Heart left ventricle (tissue), 13 donors: Measurements from ENCODE around the gene NECTIN1.

Experiments
- POLR2A ChIP-seq, 2 donors: fragments of 450-650 bp; IDR thresholded peaks; one replicate each; pipeline ENCODE4 v1.6.1; 2017; ENCODE audit warnings: antibody characterized with exemption in 2 of 2, mild to moderate bottlenecking in 2 of 2, moderate library complexity in 2 of 2
- TF ChIP-seq, protein P1 (sequence below), 12 donors: fragments of 200-600 bp; sonication (generic) in 4 of 12; IDR thresholded peaks; one replicate each; pipeline versions ENCODE4 v1.5.0 to v1.8.0; 2018 to 2022; ENCODE audit warnings: antibody characterized with exemption in 12 of 12, mild to moderate bottlenecking in 5 of 12
- donor health status: ischemic (EF 13 %, LVEDD 7.1; RV severe dilation, severe dysfunction).
- donor health status: DM: no; HTN: yes; CAD: no.
- donor health status: DM: no; HTN: no; CAD: no.
- donor health status: ischemic (EF 25% LVEDD 6.9; RV normal size, moderate dysfunction).
- donor health status: ischemic (EF 25% LVEDD 5.7; RV mildly dilated, moderate dysfunction).
- donor health status: ischemic (EF 35%, LVEDD 5.7; RV mildly dilated, moderate dysfunction).
- donor health status: nonischemic (EF 11% LVEDD 7.7; RV severe dilation, severe dysfunction).
- donor health status: DM: yes; HTN: yes; CAD: no.
- donor health status: PGD.
- donor health status: ischemic (EF 29% LVEDD 5.4; RV normal size, mild dysfunction).
- donor health status: nonischemic (EF 23%, LVEDD 6.1; RV moderate dilation, normal function).

DNA sequence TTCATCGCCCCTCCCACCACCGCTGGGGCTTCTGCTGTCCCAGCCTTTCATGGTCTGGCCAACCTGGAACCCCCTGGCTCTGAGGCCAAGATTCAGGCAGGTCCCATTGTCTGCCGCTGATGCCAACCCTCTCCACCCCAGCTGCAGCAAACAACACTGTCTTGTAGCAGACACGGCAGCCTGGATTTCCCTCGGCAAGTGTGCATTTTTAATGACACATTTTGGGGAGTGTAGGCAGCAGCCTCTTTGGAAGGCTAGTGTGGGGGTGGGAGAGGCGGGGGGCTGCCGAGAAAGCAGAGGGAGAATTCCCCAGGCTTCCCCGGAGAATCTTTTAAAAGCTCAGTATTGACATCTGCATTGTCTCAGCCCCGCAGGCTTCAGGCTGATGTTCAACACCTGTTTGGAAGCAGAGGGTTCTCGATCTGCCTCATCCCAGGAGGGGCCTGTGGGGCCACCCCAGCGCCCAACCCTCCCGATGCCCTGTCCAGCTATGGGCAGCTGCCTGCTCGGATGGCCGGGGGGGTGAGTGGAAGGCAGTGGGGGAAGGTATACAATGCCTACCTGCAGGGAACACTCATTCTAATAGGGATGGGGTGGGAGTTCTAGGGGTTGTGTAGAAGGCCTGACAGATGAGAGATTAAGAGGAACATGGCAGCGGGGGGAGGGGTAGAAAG, 41.5 kb downstream of the NECTIN1 start:
- TF ChIP-seq, protein P1, sequence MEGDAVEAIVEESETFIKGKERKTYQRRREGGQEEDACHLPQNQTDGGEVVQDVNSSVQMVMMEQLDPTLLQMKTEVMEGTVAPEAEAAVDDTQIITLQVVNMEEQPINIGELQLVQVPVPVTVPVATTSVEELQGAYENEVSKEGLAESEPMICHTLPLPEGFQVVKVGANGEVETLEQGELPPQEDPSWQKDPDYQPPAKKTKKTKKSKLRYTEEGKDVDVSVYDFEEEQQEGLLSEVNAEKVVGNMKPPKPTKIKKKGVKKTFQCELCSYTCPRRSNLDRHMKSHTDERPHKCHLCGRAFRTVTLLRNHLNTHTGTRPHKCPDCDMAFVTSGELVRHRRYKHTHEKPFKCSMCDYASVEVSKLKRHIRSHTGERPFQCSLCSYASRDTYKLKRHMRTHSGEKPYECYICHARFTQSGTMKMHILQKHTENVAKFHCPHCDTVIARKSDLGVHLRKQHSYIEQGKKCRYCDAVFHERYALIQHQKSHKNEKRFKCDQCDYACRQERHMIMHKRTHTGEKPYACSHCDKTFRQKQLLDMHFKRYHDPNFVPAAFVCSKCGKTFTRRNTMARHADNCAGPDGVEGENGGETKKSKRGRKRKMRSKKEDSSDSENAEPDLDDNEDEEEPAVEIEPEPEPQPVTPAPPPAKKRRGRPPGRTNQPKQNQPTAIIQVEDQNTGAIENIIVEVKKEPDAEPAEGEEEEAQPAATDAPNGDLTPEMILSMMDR (IDR thresholded peaks at IDR 0.05): no peak
- TF ChIP-seq POLR2A (IDR thresholded peaks at IDR 0.05): no peak
